NCI-H1436 treated with DMSO at 0.1 percent for 48 hours (cell line): ENCODE measurements around the gene FFAR2.
"Not testable (repeated sequence)": the region's sequence is repeated elsewhere in the genome, so short reads cannot be mapped to it uniquely, and the experiment has no call there.

Experiments
- DNase-seq: peaks from one replicate; lab custom pipeline; 2025; lab: John Stamatoyannopoulos, UW

Gene FFAR2

DNA sequence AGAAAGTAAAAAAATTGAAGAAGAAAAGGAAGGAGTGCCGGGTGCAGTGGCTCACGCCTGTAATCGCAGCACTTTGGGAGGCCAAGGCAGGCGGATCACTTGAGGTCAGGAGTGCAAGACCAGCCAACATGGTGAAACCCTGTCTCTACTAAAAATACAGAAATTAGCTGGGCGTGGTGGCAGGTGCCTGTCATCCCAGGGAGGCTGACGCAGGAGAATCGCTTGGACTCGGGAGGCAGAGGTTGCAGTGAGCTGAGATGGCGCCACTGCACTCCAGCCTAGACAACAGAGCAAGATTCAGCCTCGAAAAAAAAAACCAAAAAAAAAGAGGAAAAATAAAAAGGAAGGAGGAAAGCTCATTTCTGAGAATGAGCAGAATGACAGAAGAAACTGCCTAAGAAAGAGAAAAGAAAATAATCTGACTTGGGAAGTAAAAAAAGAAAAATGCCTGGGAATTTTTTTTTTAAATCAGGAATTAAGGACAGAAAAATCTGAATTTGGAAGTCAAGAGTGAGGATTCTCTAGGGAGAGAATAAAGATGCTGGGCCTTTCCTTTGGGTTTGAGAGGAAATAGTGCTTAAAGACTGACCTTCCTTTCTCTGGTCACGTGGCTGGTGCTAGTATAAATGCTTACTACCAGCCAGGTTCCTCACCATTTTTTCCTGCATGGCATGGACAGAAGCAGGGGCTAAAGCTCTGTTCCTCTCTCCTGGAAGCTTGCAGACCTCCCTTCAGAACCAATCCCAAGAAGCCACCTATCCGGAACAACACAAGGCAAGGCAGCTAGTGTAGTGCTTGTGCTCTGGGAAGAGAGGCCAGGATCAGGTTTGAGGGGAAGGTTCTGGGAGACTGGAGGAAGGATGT lies at the start of gene FFAR2:
TSS of gene FFAR2 (plus strand) at position 652 of the 864 bp plus-strand sequence. CDS start 1,458 bp downstream, outside the sequence.
- DNase-seq = no peak

DNA sequence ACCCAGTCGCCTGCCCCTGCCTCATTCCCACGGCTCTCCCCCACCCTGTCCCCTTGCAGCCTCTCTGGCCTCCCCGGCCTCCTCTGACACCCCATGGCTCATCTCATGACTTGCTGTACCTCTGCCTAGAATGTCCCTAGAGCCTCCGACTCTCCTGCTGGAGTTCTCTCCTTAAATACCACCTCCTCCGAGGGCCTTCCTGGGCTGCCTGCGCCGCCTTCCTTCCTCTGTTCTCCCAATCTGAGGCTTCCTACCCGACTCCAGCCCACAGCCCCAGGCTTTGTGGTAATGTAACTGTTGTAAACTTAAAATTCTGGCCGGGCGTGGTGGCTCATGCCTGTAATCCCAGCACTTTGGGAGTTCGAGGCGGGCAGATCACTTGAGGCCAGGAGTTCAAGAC lies 49.5 kb upstream of the FFAR2 start:
- no peak for DNase-seq

DNA sequence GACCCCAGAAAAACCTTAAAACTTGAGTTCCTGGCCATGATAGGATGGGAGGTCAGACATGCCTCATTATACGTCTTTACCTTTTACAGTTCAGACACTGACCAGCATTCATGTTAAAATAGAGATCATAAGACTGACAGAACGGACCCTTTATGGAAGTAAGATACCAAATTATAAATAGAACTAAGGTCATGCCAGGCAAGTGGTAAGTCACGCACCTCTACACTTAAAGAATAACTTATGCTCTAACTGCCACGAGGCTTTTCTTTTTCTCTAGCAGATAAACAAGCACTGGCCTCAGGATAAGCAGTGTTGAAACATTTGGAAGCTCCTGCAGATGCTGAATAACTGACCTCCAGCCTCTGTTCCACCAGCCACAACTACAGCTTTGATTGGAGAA lies 48.8 kb upstream of the FFAR2 start:
- no peak for DNase-seq

DNA sequence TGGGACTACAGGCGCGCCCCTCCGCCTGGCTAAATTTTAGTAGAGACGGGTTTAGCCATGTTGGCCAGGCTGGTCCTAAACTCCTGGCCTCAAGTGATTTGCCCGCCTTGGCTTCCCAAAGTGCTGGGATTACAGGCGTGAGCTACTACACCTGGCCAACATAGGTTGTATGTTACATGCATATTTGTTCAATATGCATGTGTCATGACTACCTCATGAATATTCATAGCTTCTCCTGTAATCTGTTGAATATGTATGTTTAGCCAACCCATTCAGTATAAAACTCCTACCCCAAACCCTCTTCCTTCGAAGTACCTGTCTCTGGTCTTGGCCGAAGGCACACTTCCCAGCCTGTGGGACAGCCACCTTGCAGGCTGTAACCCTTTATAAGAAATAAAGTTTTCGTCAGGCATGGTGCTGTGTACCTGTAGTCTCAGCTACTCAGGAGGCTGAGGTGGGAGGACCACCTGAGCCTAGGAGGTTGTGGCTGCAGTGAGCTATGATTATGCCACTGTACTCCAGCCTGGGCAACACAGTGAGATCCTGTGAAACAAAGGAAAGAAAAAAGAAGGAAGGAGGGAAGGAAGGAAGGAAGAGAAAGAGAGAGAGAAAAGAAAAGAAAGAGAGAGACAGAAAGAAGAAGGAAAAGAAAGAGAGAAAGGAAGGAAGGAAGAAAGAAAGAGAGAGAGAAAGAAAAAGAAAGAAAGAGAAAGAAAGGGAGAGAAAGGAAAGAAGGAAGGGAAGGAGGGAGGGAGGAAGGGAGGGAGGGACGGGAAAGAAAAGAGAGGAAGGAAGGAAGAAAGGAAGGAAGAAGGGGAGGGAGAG lies 47.9 kb upstream of the FFAR2 start:
- no peak for DNase-seq

- DNase-seq = no peak
These were observed 47.3 kb upstream of the FFAR2 start for GRCh38 chr19:35400773-35401100.

DNA sequence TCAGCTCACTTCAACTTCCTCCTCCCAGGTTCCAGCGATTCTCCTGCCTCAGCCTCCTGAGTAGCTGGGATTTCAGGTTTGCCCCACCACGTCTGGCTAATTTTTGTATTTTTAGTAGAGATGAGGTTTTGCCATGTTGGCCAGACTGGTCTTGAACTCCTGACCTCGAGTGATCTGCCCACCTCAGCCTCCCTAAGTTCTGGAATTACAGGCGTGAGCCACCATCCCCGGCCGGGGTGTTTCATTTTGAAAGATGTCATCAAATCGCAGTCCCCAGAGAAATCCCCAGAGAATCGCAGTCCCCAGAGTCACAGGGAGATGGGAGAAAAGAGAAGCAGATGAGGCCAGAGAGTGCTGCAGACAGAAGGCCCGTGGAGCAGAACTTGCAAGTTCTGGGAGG lies 46.6 kb upstream of the FFAR2 start:
- DNase-seq = not testable (repeated sequence)

DNA sequence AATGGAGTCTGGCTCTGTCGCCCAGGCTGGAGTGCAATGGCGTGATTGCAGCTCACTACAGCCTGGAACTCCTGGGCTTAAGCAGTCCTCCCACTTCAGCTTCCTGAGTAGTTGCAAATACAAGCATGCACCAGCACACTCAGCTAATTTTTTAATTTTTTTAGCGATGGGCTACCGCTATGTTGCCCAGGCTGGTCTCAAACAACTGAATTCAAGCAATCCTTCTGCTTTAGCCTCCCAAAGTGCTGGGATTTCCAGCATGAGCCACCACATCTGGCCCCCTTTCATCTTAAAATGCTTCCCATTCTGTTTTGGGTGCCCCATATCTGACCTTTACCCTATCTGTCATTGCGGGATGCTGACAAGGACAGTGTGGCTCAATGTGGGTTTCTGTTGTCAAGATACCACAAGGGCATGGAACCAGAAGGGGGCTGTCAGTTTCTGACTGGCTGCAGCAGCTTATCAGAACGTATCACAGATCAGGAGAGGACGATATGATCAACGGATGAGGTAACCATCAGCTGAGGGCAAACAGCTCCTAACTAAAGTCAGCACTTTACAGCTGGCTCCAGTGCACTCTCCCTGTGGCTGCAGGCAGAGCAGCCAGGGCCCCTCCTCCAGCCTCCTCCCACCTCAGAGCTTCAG lies 44.8 kb upstream of the FFAR2 start:
- no peak for DNase-seq

DNA sequence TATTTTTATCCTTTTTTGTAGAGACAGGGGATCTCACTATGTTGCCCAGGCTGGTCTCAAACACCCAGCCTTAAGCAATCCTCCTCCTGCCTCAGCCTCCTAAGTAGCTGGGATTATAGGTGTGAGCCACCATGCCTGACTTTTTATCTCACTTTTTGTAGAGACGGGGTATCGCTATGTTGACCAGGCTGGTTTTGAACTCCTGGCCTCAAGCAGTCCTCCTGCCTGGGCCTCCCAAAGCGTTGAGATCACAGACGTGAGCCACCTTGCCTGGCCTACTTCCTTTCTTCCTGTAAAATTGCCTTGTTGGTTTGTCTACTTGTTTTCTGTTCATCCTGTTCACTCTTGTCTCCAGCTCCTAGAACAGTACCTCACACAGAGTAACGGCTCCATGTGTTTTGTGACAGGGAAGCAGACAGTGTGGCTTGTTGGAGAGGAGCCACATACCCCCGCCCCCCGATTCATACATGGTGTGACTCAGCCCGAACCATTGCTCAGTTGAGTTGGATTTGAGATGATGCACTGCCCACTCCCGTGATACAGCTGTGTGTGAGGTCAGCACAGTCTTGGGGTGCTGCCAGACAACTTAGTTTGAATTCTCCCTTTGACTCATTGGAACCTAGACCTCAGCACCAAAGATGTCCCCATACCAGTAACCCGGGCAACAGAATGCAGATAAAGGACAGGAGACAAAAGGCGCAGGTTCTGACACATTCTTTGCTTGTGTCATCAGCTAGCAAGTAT lies 43.0 kb upstream of the FFAR2 start:
- no peak for DNase-seq

DNA sequence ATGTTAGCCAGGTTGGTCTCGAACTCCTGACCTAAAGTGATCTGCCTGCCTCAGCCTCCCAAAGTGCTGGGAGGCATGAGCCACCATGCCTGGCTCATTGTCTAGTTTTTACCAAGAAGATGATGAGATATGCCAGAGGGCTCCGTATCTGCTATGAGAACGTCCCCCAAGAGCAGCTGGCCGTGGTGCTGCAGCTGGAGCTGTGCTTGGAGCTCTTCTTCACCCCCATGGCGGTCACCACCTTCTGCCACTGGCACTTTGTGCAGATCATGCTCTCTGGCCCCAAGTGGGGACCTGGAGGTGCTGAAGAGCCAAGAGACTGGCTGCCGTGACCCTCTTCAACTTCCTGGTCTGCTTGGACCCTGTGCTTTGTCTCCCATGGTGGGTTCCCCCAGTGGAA lies 40.4 kb upstream of the FFAR2 start:
- no peak for DNase-seq

GRCh38 chr19:35408284-35409171 lies 39.5 kb upstream of the FFAR2 start:
- no peak for DNase-seq

DNA sequence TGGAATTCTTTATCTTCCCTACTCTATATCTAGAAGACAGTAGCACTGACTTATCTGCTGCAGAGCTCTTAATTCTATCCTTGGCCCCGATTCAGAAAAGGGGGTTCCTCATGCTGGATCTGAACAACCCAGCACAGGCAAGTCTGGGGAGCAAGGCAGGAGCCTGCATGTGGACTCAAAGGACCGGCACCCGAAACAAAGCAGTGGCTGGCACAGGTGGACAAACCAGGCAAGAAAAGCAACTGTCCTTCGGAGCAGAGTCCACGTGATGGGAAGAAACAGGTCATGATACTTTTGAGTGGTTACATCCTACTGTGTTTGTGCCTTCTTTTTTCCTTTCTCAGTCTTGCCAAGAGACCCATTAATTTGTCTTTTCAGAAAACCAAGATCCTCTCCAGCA lies 38.9 kb upstream of the FFAR2 start:
- no peak for DNase-seq

- no peak for DNase-seq
These were observed 37.6 kb upstream of the FFAR2 start for GRCh38 chr19:35410487-35410886.

- DNase-seq = no peak
These were observed 33.6 kb upstream of the FFAR2 start for GRCh38 chr19:35414442-35414841.

- no peak for DNase-seq
These were observed 31.7 kb upstream of the FFAR2 start for GRCh38 chr19:35416331-35416730.

DNA sequence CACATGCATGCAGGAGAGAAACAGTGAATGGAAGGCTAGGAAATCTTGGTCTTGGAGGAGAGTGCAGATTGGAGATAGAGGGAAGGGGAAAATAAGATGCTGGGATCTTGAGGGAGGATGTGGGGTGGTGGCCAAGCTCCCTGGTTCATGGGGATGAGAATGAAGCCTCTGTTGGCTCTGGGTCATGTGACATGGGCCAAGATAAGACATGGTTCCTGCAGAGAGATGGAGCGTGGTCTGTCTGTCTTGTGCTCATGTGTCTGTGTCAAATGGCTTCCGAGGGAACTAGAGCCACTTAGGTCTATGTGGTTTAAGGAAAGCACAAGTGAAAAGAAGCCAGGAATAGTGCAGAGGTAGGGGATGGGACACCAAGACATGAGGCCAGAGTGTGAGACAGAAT lies 30.8 kb upstream of the FFAR2 start:
- DNase-seq = no peak

GRCh38 chr19:35417713-35418534 lies 30.1 kb upstream of the FFAR2 start:
- no peak for DNase-seq

GRCh38 chr19:35419046-35419445 lies 29.0 kb upstream of the FFAR2 start:
- DNase-seq = no peak

GRCh38 chr19:35419805-35420204 lies 28.3 kb upstream of the FFAR2 start:
- no peak for DNase-seq

DNA sequence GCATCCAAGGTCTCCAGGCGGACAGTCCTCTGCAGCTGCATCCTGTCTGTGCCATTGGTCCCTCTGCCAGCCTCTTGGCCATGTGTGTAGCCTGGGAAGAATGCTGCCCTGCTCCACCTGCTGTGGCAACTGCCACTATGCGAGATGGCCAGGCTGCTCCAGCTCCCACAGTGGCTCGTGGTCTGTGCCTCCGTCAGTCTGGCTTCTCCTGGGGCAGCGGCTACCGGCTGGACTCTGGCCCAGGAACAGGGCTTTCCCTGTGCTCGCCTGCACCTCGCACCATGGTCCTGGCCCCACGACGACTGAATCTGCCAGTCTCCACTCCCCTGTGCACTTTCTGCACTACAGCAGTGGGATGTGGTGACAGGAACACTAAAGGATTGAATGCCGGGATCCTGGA lies 26.7 kb upstream of the FFAR2 start:
- no peak for DNase-seq

GRCh38 chr19:35423406-35423805 lies 24.7 kb upstream of the FFAR2 start:
- not testable (repeated sequence) for DNase-seq
